Smooth muscle cell (in vitro differentiated cells): ENCODE data around the gene CPZ. TPM values are rescaled to one million over a fixed set of nuclear protein-coding genes. Genes with fewer than 3 reads are reported as not detected.

ENCODE experiments used
- DNase-seq: peaks from one replicate; lab custom pipeline; 2025; ENCODE audit not compliant: unreplicated experiment; lab: John Stamatoyannopoulos, UW
- H2AFZ ChIP-seq: fragments of 200-600 bp; sonication (generic); 2 replicates; pipeline ENCODE4 v1.6.0; 2016; ENCODE audit warnings: antibody characterized with exemption, low read depth, mild to moderate bottlenecking
- H3F3A ChIP-seq: fragments of 200-600 bp; sonication (generic); 2 replicates; pipeline ENCODE4 v1.6.0; 2017; ENCODE audit warnings: antibody characterized with exemption, low read depth
- H3K27ac ChIP-seq: fragments of 200-600 bp; sonication (generic); 2 replicates; pipeline ENCODE4 v1.5.1; 2016; ENCODE audit warnings: low read depth, mild to moderate bottlenecking
- H3K27me3 ChIP-seq: fragments of 200-600 bp; sonication (generic); 2 replicates; pipeline ENCODE4 v1.6.1; 2016; ENCODE audit warnings: low read depth, mild to moderate bottlenecking
- H3K36me3 ChIP-seq: fragments of 200-600 bp; sonication (generic); 2 replicates; pipeline ENCODE4 v1.5.1; 2016; ENCODE audit warnings: low read depth
- H3K4me1 ChIP-seq: fragments of 200-600 bp; sonication (generic); 2 replicates; pipeline ENCODE4 v1.5.1; 2016; ENCODE audit warnings: low read depth
- H3K4me2 ChIP-seq: fragments of 200-600 bp; sonication (generic); 2 replicates; pipeline ENCODE4 v1.6.0; 2016; ENCODE audit warnings: mild to moderate bottlenecking
- H3K4me3 ChIP-seq: fragments of 200-600 bp; sonication (generic); 2 replicates; pipeline ENCODE4 v1.5.1; 2016; ENCODE audit warnings: mild to moderate bottlenecking
- H3K79me2 ChIP-seq: fragments of 200-600 bp; sonication (generic); 2 replicates; pipeline ENCODE4 v1.6.0; 2016; ENCODE audit warnings: low read depth, mild to moderate bottlenecking
- H3K9ac ChIP-seq: fragments of 200-600 bp; sonication (generic); 2 replicates; pipeline ENCODE4 v1.6.0; 2016; ENCODE audit warnings: low read depth
- H3K9me3 ChIP-seq: fragments of 200-600 bp; sonication (generic); replicated peaks from 2 replicates; pipeline ENCODE4 v1.5.1; 2016; ENCODE audit warnings: low read depth
- H4K20me1 ChIP-seq: fragments of 200-600 bp; sonication (generic); 2 replicates; pipeline ENCODE4 v1.6.0; 2016; ENCODE audit warnings: low read depth
- CTCF ChIP-seq: fragments of 200-600 bp; sonication (generic); IDR thresholded peaks from 2 replicates; pipeline ENCODE4 v1.5.1; 2017; ENCODE audit warnings: borderline replicate concordance, mild to moderate bottlenecking, antibody characterized with exemption; ENCODE audit not compliant: insufficient read depth, poor library complexity, severe bottlenecking
- WGBS: methylation state at CpG from one replicate; pipeline ENCODE4 v1.1.7; 2016; ENCODE audit warnings: low lambda C conversion rate; 5-methylcytosine and 5-hydroxymethylcytosine counted together
- polyA plus RNA-seq: library from polyadenylated mRNA; unstranded; fragments of >200 nt; fragmentation: Nextera tagmentation; extraction: Ambion mirVana; gene quantifications from 2 replicates; pipeline ENCODE4 v1.2.1, GENCODE V29; 2016
- total RNA-seq: library from RNA; depleted of rRNA; stranded (reverse); fragments of >200 nt; gene quantifications from 2 replicates; pipeline ENCODE4 v1.2.3, GENCODE V29; 2014

CPZ gene
- total and polyA plus RNA-seq, 2 experiments from 2014 or later, result 12.0 to 35.9 TPM

GRCh38 chr4:8585721-8586212 is 6.8 kb upstream of the CPZ start:
- H3K9me3 ChIP-seq, result no peaks in the 10 kb centered on the region
- H3K4me1 ChIP-seq, result peaks cover 3% of the 10 kb centered on the region
- H3F3A ChIP-seq, result no peaks in the 10 kb centered on the region
- TF ChIP-seq CTCF, result no peak
- H3K27me3 ChIP-seq, result peaks cover 39% of the 10 kb centered on the region
- H3K79me2 ChIP-seq, result no peaks in the 10 kb centered on the region
- DNase-seq, result no peak
- H3K36me3 ChIP-seq, result no peaks in the 10 kb centered on the region
- no peak overlapping the region for H3K9ac ChIP-seq
- WGBS, result 79% methylated on average over 7 of the region's 7 CpGs
- H3K27ac ChIP-seq, result no peak overlapping the region
- H4K20me1 ChIP-seq, result no peaks in the 10 kb centered on the region
- H3K4me2 ChIP-seq, result no peak overlapping the region
- no peak overlapping the region for H2AFZ ChIP-seq
- H3K4me3 ChIP-seq, result no peak overlapping the region

DNA sequence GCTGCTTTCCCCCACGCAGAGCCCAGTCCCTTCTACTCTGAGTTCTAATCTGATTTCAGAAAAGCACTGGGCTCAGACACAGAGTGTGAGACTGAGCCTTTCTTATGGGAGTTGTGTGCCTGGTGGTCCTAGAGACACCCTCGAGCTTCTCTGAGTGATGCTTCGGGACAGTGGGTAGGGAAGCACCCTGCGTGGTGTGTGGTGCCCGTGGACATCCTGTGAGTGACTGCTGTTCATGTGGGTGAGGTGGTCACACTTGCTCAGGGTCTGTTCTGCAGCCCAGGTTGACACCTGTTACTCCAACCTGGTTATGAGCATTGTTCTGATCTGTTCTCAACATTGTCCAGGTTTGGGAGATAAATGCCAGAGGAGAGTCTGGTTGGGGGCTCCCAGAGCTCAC is 6.3 kb upstream of the CPZ start:
- Histone ChIP-seq H2AFZ (no peak overlapping the region), H4K20me1 (no peaks in the 10 kb centered on the region), H3K4me2 (no peak overlapping the region), H3K9me3 (no peaks in the 10 kb centered on the region), H3K9ac (no peak overlapping the region), H3K79me2 (no peaks in the 10 kb centered on the region), H3K4me3 (no peak overlapping the region), H3K36me3 (no peaks in the 10 kb centered on the region), H3K4me1 (no peaks in the 10 kb centered on the region), H3K27me3 (peaks cover 34% of the 10 kb centered on the region), H3K27ac (no peak overlapping the region), H3F3A (no peaks in the 10 kb centered on the region)
- TF ChIP-seq CTCF, result no peak
- WGBS, result 86% methylated on average over 5 of the region's 5 CpGs
- DNase-seq, result no peak

DNA sequence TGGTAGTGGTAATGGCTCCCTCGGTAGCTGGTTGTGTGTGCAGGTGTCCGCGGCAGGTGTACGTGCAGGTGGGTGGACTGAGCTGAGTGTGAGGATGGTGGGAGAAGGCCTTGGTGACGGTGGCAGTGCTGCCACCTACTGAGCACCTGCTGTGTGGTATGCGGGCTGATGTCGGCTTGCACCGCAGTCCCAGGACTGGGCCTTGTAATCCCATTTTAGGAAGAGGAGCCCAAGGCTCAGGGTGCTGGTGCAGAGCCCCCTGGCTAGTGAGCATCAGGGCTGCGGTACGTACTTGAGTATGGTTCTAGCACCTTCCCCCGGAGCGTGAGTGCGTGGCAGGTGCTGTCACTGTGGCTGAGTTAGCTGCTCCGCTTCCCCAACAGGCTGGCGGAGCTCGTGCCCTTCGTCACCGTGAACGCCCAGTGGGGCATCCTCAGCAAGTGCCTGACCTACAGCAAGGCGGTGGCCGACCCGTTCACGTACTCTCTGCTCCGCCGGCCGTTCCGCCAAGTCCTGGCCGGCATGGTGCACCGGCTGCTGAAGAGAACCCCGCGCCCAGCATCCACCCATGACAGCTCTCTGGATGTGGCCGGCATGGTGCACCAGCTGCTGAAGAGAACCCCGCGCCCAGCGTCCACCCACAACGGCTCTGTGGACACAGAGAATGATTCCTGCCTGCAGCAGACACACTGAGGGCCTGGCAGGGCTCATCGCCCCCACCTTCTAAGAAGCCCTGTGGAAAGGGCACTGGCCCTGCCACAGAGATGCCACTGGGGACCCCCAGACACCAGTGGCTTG is 5.7 kb upstream of the CPZ start:
- no peak overlapping the region for H3K27ac ChIP-seq
- H3K4me2 ChIP-seq, result no peak overlapping the region
- H3K27me3 ChIP-seq, result peaks cover 28% of the 10 kb centered on the region
- TF ChIP-seq CTCF, result no peak
- no peak overlapping the region for H2AFZ ChIP-seq
- no peaks in the 10 kb centered on the region for H3K9me3 ChIP-seq
- no peak overlapping the region for H3K9ac ChIP-seq
- no peak overlapping the region for H3K4me3 ChIP-seq
- DNase-seq, result no peak
- no peaks in the 10 kb centered on the region for H3K36me3 ChIP-seq
- 88% methylated on average over 37 of the region's 37 CpGs for WGBS
- no peaks in the 10 kb centered on the region for H3K79me2 ChIP-seq
- H3F3A ChIP-seq, result no peaks in the 10 kb centered on the region
- peaks cover 4% of the 10 kb centered on the region for H3K4me1 ChIP-seq
- H4K20me1 ChIP-seq, result no peaks in the 10 kb centered on the region
